HuH-7 (cell line): ENCODE measurements around the gene SBNO2.
"Not testable (repeated sequence)": the region's sequence is repeated elsewhere in the genome, so short reads cannot be mapped to it uniquely, and the experiment has no call there.

Source experiments
- DNase-seq: peaks from one replicate; pipeline ENCODE4 v3.0.0; 2011; ENCODE audit warnings: low spot score

SBNO2 gene

DNA sequence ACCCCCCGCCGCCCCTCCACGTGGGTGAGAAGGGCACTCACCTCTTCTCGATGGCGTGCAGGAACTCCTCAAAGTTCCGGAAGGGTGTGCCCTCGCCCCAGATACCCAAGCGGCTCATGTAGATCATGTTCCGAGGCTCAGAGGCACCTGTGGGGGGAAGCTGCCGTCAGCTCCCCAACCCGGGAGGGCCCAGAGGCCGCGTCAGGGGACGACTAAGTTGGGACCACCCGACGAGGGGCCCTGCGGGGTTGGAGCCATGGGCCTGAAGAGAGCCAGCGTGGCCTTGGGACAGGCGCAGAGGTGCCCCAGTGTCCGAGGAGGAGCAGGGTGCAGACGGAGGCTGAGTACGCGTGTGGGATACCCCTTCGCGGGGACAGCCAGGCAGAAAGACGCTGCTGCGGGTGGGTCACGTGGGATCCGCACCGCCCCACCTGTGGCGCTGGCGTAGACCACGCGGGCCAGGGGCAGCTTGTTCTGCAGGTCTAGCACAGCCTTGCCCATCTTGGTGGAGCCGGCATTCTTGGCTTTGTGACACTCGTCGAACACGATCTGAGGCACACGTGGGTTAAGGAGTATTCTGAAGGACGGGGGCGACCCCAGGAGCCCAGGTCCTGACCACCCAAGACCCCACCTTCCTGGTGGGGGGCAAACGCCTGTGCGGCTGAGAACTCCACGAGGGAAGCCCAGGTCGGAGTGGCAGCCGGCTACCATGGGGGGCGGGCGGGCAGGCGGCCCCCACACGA is 54.4 kb downstream of the SBNO2 start:
- DNase-seq, result no peak

- no peak for DNase-seq
These were observed 55.1 kb downstream of the SBNO2 start for GRCh38 chr19:1118999-1119398.

DNA sequence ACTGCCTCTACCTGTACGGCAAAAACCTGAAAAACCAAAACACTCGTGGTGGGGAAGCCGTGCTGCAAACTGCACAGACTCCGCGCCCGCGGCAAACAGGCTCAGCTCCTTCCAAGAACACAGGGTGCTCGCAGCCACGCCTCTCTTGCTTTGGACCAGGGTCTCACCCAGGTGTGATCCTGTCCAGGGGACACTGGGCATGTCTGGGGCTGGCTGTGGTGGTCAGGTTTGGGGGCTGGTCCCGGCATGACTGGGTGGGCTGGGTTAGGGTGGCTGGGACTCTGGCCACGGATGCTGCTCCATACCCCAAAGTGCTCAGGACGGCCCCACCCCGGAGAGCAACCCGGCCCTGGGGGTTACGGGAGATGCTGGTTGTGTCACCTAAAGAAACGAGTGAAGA is 56.4 kb downstream of the SBNO2 start:
- no peak for DNase-seq

DNA sequence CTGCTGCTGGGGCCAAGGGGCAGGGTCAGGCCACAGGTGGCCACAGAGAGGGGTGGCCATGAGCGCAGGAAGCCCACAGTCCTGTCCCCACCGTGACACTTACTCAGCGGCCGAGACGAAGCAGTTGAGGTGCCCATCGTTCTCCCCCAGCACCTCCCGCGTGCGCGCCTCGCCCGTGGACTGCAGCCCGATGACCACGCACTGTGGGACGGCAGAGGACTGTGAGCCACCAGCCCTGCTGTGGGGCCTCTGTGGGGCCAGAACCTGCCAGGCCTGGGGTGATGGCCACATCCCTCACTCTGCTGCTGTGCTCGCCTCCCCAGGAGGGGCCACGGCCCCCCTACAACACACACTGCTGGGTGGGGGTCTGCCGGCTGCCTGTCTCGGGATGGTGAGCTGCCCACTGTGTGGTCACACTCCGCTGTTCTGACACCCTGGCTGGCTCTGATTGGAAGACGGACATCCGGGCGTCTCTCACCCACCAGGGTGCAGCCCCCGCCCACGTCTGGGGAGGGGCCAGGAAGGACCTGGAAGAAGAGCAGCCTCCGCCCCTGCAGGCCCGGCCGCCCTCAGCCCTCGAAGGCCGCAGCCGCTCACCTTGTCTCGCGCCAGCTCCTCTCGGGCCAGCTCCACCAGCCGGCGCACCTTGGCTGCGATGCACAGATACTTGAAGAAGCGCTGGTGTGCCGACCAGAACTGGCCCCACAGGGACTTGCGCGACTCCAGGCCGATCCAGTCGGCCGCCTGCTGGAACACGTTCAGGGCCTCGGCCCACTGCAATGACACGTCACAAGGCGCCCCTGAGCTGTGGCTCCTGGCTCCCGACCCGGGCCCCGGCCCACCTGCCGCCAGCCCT is 57.1 kb downstream of the SBNO2 start:
- DNase-seq, result no peak

DNA sequence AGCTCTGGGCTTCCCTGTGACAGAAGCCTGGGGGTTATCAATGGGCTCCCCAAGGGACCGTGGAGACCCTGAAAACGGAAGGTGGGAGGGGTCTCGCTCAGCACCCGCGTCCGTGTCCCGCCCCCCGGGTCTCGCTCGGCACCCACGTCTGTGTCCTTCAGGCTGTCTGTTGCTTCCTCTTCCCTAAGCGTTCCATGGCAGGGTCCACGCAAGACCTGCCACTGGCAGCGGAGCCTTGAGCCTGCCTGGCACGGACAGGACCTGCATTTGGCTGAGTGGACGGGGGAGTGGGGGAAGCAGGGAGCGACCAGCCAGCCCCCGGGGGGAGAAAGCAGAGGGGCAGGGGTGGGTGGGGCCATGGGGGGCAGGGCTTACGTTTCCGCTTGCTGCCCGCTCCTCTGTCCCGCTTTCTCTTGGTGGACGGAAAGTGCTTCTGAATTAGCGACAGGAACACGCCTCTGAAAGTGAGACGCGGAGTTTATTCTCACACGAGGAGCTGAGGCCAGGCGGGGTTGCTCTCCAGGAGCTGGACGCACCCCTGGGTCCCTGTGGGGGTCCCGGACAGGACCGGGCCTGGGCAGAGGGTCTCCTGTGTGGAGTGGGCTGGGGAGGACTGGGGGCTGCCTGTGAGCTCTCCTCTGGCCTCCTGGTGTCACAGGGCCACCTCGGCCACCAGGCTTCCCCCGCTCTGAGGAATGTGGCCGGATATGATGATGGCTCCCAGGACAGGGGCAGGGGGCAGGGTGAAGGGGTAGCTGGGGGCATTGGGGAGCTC is 58.2 kb downstream of the SBNO2 start:
- DNase-seq, result no peak

- not testable (repeated sequence) for DNase-seq
These were observed 59.3 kb downstream of the SBNO2 start for GRCh38 chr19:1114728-1115127.

GRCh38 chr19:1113986-1114483 is 60.0 kb downstream of the SBNO2 start:
- DNase-seq, result no peak

DNA sequence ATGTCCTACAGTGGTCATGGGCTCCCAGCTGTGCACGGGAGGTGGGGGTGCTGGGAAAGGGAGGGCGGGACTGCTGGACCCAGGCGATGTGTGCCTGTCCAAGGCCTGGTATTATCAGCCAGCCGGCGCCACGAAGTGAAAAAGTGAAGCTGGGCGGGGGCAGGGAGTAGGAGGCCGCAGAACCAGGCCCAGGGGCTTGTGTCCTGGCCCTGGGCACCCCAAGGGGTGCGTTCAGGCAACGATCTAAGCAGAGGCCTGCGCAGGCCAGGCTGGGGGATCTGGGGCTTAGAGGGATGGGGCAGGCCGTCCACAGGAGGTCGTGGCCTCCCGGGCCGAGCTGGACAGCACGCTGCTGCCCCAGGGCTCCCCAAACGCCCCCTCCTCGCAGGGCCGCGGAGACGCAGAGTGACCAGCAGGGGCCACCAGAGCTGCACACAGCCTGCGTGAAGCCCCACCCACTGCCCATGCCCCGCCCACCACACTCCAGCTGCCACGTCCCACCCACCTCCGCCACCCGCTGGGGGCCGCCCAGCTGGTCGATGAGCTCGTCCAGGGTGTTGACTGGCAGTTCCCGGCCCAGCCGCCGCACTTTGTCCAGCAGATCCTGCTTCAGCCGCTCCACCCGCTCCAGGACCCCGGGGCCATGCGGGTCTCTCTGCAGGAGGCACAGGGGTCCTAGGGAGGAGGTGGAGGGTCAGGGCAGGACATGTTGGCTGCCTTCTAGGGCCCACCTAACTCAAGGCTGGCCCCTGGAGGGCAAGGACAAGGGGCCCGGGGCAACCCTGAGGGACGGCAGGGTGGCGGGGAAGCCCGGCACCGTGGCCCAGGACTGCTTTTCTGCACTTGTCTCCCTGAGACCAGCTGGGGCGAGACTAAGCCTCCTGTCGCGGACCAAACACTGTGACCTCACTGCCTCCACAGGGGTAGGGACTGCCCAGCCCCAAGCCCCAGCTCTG is 60.8 kb downstream of the SBNO2 start:
- DNase-seq, result peak; percentile 98

- DNase-seq, result no peak
These were observed 61.6 kb downstream of the SBNO2 start for GRCh38 chr19:1112268-1113029.

DNA sequence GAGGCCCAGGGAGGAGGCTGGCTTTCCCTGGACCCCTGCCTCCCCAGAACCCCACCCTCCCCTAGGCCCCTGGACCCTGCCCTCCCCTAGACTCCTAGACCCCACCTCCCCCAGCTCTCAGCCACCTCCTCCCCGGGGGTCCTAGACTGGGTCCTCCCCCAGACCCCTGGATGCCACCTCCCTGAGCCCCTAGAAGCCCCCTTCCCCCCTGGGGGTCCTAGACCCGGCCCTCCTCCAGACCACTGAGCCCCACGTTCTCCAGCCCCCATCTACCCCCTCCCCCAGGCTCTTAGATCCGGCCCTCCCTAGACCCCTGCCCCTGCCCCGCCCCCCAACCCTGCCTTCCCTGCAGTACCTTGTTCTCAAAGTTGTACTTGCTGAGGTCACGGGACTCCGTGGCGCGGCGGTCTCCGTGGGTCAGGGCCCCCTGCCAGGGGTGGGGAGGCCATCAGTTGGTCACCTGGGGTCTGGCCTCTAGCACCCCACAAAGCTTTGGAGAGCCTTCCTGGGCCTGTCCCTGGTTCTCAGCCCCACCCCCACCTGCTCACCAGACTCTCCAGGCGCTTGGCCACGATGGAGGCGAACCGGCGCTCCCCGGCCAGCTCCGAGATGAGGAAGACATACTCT is 62.3 kb downstream of the SBNO2 start:
- no peak for DNase-seq

- no peak for DNase-seq
These were observed 63.0 kb downstream of the SBNO2 start for GRCh38 chr19:1110809-1111640.

GRCh38 chr19:1109697-1110671 is 64.1 kb downstream of the SBNO2 start:
- no peak for DNase-seq

DNA sequence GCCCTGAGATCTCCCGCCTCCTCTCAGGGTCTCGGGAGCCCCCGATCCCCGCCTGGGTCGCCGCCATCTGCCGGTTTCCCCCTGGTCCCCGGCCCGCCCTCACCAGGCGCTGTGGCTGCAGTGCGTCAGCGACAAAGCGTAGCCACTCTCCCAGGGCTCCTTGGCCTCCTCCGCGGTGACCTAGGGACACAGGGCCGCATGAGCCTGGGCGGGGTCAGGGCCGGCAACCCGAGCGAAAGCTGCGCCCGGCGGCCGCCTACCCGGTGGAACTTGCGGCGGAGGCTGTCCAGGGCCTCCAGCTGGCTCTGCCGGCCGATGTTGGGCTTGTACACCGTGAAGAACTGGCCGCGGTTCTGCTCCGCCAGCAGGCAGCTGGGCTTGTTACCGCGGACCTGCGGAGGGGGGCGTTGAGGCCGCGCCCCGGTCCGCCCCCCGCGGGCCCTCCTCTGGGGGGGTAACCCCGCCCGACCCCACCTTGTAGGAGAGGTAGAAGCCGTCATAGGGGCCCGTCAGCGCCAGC is 65.0 kb downstream of the SBNO2 start:
- no peak for DNase-seq

GRCh38 chr19:1108291-1109031 is 65.6 kb downstream of the SBNO2 start:
- no peak for DNase-seq

DNA sequence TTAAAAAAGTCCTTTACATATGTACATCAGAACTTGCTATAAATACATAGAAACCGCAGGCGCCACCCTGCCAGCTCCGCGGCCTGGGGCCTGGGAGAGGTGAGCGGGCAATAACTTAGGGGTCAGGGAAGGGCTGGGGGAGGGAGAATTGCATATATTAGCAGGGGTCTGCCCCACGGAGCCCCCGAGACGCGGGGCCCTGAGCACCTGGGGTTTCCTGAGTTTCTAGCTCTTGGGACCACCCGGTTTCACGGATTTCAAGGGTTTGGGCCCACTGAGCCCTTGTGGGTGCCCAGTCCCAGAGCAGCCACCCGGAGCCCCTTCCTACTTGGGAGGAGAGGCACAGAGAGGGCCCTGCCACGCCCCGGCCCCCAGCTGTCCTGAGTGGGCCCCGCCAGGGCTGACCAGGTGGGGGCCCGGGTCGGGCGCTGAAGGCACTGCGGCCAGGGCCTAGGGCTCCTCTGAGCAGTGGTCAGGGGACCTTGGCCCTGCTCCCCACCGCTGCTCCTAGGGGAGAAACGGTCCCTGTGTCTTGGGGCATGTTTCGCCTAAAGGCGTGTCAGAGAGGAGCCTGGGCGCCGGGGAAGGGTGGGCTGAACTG is 66.3 kb downstream of the SBNO2 start:
- DNase-seq, result no peak

- peak; percentile 40 for DNase-seq
These were observed 67.0 kb downstream of the SBNO2 start for GRCh38 chr19:1106841-1107660.
